ENCODE data around the gene IL17RE. TPM values are rescaled to one million over a fixed set of nuclear protein-coding genes. Genes with fewer than 3 reads are reported as not detected.
A peak's percentile ranks its signal among the peaks of the same experiment; 100 is the strongest.

Gene IL17RE
- total RNA-seq, 2 donors from 2014 or later, result 1.2 to 1.6 TPM

- peak; percentile 90 for DNase-seq
- Mint-ChIP-seq H3K27me3 (ENCODE audit: insufficient read depth) (peaks cover 10% of the 10 kb centered on the region), H3K4me1 (no peaks in the 10 kb centered on the region), H3K27ac (no peak overlapping the region), H3K36me3 (ENCODE audit: low read depth) (peaks cover 12% of the 10 kb centered on the region), H3K9me3 (no peaks in the 10 kb centered on the region), H3K4me3 (peak overlapping the region; percentile 64)
- no peaks in the 10 kb centered on the region for H3K4me1 ChIP-seq (ENCODE audit: control insufficient read depth, insufficient read depth, low read length)
- H3K27ac ChIP-seq (ENCODE audit: low read depth, low read length), result no peak overlapping the region
- H3K9me3 ChIP-seq (ENCODE audit: control insufficient read depth, low read length), result no peaks in the 10 kb centered on the region
- WGBS, 2 experiments (ENCODE audit: insufficient coverage in 1 of 2, insufficient read length in 1 of 2), result 78 to 84% methylated on average over 54 to 83 of the region's 86 CpGs
- peak; percentile 69 for TF ChIP-seq CTCF (conservative IDR thresholded peaks at IDR 0.05)
- no peaks in the 10 kb centered on the region for H3K27me3 ChIP-seq (ENCODE audit: control insufficient read depth, insufficient read depth, low read length, poor library complexity, severe bottlenecking)
- no peaks in the 10 kb centered on the region for H3K36me3 ChIP-seq (ENCODE audit: control insufficient read depth, insufficient read depth, low read length)
- no peak overlapping the region for H3K9ac ChIP-seq (ENCODE audit: extremely low read depth, low read length, poor library complexity, severe bottlenecking)
- no peak overlapping the region for H3K4me3 ChIP-seq (ENCODE audit: low read length)
These were observed 44.7 kb downstream of the IL17RE start for GRCh38 chr3:9947025-9947995.

- peaks cover 15% of the 10 kb centered on the region for H3K27me3 Mint-ChIP-seq (ENCODE audit: insufficient read depth)
- no peaks in the 10 kb centered on the region for H3K9me3 Mint-ChIP-seq
- no peaks in the 10 kb centered on the region for H3K4me1 Mint-ChIP-seq
- peaks cover 5% of the 10 kb centered on the region for H3K36me3 Mint-ChIP-seq (ENCODE audit: low read depth)
- Histone ChIP-seq H3K36me3 (ENCODE audit: control insufficient read depth, insufficient read depth, low read length) (no peaks in the 10 kb centered on the region), H3K4me3 (ENCODE audit: low read length) (no peak overlapping the region), H3K9ac (ENCODE audit: extremely low read depth, low read length, poor library complexity, severe bottlenecking) (no peak overlapping the region), H3K27me3 (ENCODE audit: control insufficient read depth, insufficient read depth, low read length, poor library complexity, severe bottlenecking) (no peaks in the 10 kb centered on the region), H3K4me1 (ENCODE audit: control insufficient read depth, insufficient read depth, low read length) (no peaks in the 10 kb centered on the region), H3K27ac (ENCODE audit: low read depth, low read length) (no peak overlapping the region), H3K9me3 (ENCODE audit: control insufficient read depth, low read length) (no peaks in the 10 kb centered on the region)
- H3K4me3 Mint-ChIP-seq, result no peak overlapping the region
- H3K27ac Mint-ChIP-seq, result no peak overlapping the region
- DNase-seq, result peak; percentile 32
- no peak for TF ChIP-seq CTCF (conservative IDR thresholded peaks at IDR 0.05)
- 72% methylated on average over 3 of the region's 3 CpGs; no CpG with 5 or more reads in 1 of the 2 experiments for WGBS, 2 experiments (ENCODE audit: insufficient coverage in 1 of 2, insufficient read length in 1 of 2)
These were observed 45.9 kb downstream of the IL17RE start for GRCh38 chr3:9948586-9948985.

GRCh38 chr3:9949115-9949514 lies 46.5 kb downstream of the IL17RE start:
- Mint-ChIP-seq H3K4me3 (no peak overlapping the region), H3K9me3 (no peaks in the 10 kb centered on the region), H3K36me3 (ENCODE audit: low read depth) (peaks cover 4% of the 10 kb centered on the region), H3K4me1 (no peaks in the 10 kb centered on the region), H3K27me3 (ENCODE audit: insufficient read depth) (peaks cover 16% of the 10 kb centered on the region), H3K27ac (no peak overlapping the region)
- no peaks in the 10 kb centered on the region for H3K27me3 ChIP-seq (ENCODE audit: control insufficient read depth, insufficient read depth, low read length, poor library complexity, severe bottlenecking)
- WGBS, 2 experiments (ENCODE audit: insufficient coverage in 1 of 2, insufficient read length in 1 of 2), result 84 to 98% methylated on average over 6 to 7 of the region's 7 CpGs
- no peaks in the 10 kb centered on the region for H3K4me1 ChIP-seq (ENCODE audit: control insufficient read depth, insufficient read depth, low read length)
- H3K4me3 ChIP-seq (ENCODE audit: low read length), result no peak overlapping the region
- no peak overlapping the region for H3K27ac ChIP-seq (ENCODE audit: low read depth, low read length)
- peak; percentile 31 for DNase-seq
- H3K9me3 ChIP-seq (ENCODE audit: control insufficient read depth, low read length), result no peaks in the 10 kb centered on the region
- no peaks in the 10 kb centered on the region for H3K36me3 ChIP-seq (ENCODE audit: control insufficient read depth, insufficient read depth, low read length)
- no peak overlapping the region for H3K9ac ChIP-seq (ENCODE audit: extremely low read depth, low read length, poor library complexity, severe bottlenecking)
- no peak for TF ChIP-seq CTCF (conservative IDR thresholded peaks at IDR 0.05)
